Right kidney (tissue), 9 donors: ENCODE results near the gene SLC66A3.

Source experiments
- DNase-seq: peaks from one replicate; pipeline ENCODE4 v3.0.0-alpha.2; 2016
- long read RNA-seq, 8 donors: transcript quantifications; one replicate each; lab custom pipeline, GENCODE V29; 2026

Gene SLC66A3
- long read RNA-seq, donor 1, transcript PQLC3-201 (7 exons, 1,830 nt): major isoform, 18 of 22 reads
- long read RNA-seq, donor 1, partial matches to known transcripts: 0 of 22 reads
- long read RNA-seq, donor 1, other reads (novel, unspliced or antisense): 0 of 22 reads
- long read RNA-seq, donor 2, partial matches to known transcripts: 0 of 8 reads
- long read RNA-seq, donor 2, other reads (novel, unspliced or antisense): 0 of 8 reads
- long read RNA-seq, donor 3, partial matches to known transcripts: 0 of 4 reads
- long read RNA-seq, donor 3, other reads (novel, unspliced or antisense): 0 of 4 reads
- long read RNA-seq, donor 4, transcript PQLC3-201 (7 exons, 1,830 nt): major isoform, 6 of 7 reads
- long read RNA-seq, donor 4, partial matches to known transcripts: 0 of 7 reads
- long read RNA-seq, donor 4, other reads (novel, unspliced or antisense): 0 of 7 reads
- long read RNA-seq, donor 5, transcript PQLC3-201 (7 exons, 1,830 nt): major isoform, 11 of 14 reads
- long read RNA-seq, donor 5, partial matches to known transcripts: 0 of 14 reads
- long read RNA-seq, donor 5, other reads (novel, unspliced or antisense): 0 of 14 reads
- long read RNA-seq, donor 6, transcript PQLC3-201 (7 exons, 1,830 nt): major isoform, 9 of 17 reads
- long read RNA-seq, donor 6, partial matches to known transcripts: 6 of 17 reads
- long read RNA-seq, donor 6, other reads (novel, unspliced or antisense): 0 of 17 reads
- long read RNA-seq, donor 7, transcript PQLC3-201 (7 exons, 1,830 nt): major isoform, 13 of 21 reads
- long read RNA-seq, donor 7, partial matches to known transcripts: 6 of 21 reads
- long read RNA-seq, donor 7, other reads (novel, unspliced or antisense): 0 of 21 reads
- long read RNA-seq, donor 8, transcript PQLC3-201 (7 exons, 1,830 nt): major isoform, 5 of 7 reads
- long read RNA-seq, donor 8, partial matches to known transcripts: 0 of 7 reads
- long read RNA-seq, donor 8, other reads (novel, unspliced or antisense): 0 of 7 reads

DNA sequence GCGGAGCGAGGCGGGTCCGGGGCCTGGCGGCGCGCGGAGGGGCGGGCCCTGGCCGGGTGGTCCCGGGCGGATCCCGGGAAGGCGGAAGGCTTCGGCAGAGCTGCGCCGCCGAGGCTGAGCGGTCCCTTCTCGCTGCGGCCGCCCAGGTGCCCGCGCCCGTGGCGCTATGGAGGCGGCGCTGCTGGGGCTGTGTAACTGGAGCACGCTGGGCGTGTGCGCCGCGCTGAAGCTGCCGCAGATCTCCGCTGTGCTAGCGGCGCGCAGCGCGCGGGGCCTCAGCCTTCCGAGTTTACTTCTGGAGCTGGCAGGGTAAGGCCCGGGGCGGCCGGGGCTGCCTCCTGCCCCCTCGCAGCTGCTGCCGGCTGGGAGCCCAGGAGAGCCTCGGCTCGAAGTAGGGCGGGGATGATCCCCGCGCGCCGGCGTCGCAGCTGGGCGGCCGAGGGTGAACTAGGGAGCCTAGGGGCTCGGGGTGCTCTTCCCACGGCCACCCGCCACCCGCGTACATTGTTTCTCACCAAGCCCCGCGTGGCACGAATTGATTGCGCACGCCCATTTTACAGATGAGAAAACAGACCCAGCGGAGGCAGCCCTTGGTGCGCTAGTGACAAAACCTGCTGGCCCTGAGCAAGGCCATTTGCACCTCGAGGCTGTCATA lies at the start of gene SLC66A3:
Gene SLC66A3 (plus strand): TSS at position 87 of the 655 bp plus-strand sequence. CDS start 80 bp downstream, at position 167.
- DNase-seq: peak; percentile 95

DNA sequence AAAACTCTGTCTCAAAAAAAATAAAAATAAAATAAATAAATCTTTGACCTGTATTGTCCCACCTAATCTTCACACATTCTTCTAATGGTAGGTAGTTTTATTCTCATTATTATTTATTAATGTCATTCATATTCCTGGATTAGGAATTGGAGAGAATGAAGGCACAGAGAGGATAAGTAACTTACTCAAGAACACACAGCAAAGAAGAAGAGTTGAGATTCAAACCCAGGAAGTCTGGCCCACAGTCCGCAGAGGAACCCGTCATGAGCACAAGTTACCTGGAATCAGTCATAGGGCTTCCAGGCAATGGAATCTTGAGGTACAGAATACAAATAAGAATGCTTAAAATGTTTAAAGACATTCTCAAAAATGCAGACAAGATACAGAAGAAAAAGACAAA lies 46.3 kb upstream of the SLC66A3 start:
- no peak for DNase-seq

DNA sequence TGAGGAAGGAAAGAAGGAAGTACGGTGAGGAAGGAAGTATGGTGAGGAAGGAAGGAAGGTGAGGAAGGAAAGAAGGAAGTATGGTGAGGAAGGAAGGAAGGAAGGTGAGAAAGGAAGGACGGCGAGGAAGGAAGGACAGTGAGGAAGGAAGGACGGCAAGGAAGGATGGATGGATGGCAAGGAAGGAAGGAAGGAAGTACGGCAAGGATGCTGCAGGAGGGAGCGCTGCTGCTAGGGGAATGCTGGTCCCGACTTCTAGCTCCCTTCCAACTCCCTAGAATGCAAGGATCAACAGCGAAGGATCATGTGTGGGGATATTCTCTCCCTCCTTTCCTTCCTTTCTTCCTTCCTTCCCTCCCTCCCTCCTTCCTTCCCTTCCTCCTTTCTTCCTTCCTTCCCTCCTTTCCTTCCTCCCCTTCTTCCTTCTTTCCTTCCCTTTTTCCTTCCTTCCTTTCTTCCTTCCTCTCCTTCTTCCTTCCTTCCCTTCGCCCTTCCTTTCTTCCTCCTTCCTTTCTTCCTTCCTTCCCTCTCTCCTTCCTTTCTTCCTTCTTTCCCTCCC lies 42.3 kb upstream of the SLC66A3 start:
- DNase-seq: no peak

DNA sequence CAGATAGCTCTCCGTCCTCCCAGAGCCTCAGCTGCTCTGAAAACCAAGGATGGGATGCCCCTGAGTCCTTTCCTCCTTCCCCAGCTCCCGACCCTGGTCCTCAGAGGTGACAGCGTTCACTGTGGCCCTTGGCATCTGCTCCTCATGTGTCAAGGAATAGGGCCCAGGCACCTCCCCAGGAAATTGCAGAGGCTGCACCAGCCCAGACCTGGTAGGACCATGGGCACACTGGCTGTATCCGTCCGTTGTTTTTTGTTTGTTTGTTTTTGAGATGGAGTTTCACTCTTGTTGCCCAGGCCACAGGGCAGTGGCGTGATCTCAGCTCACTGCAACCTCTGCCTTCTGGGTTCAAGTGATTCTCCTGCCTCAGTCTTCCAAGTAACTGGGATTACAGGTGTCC lies 37.5 kb upstream of the SLC66A3 start:
- no peak for DNase-seq

DNA sequence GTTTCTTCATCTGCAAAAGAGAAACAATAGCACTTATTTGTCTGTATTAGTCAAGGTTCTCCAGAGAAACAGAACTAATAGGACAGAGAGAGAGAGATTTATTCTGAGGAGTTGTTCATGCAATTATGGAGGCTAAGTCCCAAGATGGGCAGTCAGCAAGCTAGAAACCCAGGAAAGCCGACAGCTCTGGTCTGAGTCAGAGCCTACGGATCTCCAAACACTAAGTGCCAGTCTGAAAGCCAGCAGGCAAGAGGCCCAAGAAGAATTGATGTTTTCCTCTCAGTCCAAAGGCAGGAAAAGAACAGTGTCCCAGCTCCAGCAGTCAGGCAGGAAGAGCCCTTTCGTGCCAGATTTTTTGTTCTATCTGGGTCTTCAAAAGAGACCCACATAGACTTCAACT lies 36.5 kb upstream of the SLC66A3 start:
- no peak for DNase-seq

DNA sequence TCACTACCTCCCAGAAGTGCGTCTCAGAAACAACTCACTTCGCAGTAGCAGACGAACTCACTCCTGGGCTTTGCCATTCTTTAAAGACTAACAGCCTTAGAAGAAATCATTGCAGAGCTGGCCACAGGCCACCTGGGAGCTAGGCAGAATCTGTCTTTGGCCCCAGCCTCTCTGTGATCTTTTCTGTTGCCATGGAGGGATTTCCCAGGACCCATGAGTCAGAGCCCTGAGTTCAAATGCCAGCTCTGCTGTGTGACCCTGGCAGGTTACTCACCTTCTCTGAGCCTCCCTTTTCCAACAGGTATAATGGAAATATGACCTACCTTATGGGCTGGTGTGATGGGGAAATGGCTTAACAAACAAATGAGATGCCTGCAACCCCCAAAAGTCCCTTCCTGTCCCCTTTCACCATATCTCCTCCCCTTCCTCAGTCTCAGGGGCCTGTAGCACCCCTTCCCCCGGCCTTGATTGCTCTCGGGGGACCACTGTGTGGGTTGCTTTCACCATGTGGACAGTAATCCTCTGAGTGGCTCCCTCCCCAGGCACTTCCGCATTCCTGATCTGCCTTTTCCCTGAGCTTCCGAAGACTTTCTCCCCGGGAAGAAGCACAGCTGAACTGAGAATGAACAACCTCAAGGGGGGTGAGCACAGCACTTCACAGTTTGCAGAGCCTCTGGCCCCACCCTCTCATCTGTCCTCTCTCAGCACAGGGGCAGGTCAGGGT lies 34.0 kb upstream of the SLC66A3 start:
- DNase-seq: no peak

DNA sequence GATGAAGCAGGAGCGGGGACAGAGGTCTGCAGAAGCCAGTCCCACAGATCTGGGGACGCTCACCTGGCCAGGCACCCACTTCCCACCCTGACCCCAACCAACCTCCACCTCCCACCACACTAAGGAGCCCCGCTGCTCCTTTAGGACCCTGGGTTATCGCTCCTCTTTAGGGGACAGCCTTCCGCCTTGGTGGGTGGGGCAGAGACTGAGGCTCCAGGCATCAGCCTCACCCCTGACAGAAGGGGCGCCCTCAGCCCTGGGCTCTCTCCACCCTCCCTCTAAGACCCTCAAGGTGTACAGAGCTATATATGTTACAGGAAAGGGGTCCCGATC lies 33.5 kb upstream of the SLC66A3 start:
- DNase-seq: no peak

DNA sequence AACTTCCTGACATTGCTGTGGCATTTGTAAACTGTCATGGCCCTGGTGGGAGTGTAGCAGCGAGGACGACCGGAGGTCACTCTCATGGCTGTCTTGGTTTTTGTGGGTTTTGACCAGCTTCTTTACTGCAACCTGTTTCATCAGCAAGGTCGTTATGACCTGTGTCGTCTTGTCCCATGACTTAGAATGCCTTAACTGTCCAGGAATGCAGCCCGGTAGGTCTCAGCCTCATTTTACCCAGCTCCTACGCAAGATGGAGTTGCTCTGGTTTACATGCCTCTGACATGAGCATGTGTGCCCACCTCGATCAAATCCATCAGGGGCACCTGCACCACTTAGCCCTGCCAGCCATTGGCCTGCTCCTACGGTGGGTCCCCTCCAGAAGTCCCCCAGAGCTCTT lies 32.9 kb upstream of the SLC66A3 start:
- no peak for DNase-seq

DNA sequence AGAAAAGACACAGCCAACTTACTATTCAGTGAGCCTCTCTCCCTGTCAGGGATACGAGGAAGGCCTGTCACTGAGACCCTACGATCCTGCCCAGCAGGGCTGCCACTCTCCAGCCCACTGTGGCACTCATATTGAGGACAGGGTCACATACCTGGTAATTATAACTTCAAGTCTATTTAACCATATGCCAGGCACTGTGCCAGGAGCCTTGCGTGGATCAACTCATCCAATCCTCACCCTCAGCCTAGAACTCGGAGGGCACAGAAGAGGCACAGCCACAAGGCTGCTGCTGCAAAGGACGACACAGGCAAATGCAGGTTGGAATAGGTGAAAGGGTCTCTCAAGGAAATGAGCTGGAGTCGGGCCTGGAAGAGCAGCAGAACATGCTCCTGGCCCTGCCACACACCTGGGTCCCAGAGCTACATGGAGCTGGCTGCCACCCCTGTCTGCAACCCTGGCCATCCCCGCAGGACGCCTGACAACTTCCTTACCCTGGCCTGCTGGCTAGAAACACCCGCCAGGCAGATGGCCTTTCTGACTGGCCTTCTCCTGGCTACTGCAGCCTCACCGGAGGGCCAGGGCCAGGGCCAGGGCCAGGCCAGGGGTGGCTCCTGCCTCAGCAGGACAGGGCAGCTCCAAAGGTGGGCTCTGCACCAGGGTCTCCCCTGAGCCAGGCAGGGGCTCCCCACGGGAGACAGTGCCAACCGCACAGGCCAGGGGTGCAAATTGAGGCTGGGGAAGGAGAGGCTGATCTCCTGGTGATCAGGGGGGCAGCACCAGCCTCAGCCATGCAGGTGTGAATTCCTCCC lies 32.1 kb upstream of the SLC66A3 start:
- no peak for DNase-seq

DNA sequence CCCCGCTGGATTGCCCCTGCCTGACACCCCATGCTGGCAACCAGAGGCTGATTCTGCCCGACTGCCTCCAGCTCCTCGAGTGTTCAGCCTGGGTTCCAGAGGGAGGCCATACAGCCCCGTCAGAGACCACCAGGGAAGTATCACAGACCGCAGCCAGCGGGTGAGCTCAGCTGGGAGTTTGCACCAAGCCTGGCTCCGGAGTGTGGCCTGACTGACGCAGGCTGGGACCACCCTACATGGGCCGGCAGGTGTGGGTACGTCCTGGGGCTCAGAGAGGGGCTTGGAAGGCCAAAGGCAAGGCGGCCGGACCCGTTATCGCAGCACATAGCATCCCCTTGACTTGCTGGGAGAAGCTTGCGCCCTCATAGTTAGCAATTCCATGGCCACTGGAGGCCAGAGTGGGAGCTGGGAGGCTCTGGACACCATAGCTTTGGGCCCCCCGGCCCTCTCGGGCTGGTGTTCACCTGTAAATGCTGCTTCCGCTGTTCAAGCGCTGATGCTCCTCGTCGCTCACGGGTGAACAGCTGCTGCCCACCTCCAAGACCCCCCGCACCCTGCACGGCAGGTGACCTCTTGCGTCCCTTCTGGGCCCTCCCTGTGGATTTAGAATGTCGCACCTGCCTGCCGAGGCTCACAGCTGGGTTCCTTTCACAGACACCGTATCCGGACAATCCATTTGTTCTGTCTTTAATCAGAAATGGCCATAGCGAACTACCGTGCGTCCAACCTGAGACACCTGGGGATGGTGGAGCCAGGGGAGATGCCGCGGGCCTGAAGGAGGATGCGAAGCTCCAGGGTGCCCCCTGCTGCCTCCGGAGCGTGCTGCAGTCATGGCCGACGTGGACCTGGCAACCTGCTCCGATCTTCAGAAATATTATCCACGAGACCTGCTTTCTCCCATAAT lies 31.2 kb upstream of the SLC66A3 start:
- peak; percentile 41 for DNase-seq

DNA sequence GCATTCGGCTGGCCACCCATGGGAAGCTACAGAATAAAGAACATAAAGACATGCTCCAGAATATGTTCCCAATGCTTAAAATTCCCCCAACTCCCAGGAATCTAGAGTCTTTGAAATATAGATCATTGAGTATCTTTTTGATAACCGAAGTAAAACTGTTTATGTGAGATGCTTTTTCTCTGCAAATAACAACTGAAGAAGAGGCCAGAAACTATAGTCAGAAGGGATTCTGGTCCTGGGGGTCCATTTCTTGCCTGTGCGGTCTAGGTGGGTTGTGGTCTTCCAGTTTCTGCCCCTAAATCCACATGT lies 30.6 kb upstream of the SLC66A3 start:
- no peak for DNase-seq

DNA sequence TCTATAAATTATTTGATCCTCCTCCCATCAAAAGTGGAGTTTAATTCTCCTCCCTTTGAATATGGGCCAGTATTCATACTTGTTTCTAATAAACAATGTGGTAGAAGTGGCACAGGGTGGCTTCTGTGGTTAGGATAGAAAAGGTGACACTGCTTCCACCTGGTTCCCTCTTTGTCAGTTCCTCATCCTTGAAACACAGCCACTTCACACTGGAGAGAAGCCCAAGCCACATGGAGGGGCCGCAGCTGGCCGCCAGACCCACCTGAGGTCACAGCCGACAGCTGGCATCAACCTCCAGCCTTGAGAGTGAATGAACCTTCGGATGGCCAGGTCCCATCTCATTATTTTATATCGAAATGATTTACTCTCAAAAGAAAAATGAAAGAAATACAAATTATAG lies 27.5 kb upstream of the SLC66A3 start:
- DNase-seq: no peak

DNA sequence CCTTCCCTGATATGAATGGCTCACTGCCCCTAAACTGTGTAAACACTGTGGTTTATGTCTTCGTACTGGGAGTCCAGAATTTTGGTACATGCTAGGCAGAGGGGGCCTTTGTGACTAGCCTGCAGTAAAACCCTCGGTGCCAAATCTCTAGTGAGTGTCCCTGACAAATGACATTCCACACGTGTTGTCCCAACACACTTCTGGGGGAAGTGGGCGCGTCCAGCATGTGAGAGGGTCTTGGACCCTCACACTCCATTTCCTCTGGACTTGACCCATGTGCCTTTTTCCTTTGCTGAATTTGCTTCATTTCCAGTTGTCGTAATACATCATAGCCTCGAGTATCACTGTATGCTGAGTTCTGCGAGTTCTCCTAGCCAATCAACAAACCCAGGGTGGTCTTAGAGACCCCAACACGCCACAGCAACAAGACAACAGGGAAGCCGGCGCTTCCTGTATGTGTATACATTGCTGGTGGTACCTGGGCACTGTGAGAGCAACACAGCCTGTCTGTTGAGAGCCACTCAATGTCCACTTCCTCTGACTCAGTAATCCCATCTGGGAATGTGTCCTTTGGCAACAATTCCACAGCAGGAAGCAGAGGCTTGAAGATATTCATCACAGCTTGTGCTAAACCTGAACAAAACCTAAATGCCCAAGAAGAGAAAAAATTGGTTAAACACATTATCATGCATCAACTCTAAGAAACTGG lies 26.9 kb upstream of the SLC66A3 start:
- no peak for DNase-seq

DNA sequence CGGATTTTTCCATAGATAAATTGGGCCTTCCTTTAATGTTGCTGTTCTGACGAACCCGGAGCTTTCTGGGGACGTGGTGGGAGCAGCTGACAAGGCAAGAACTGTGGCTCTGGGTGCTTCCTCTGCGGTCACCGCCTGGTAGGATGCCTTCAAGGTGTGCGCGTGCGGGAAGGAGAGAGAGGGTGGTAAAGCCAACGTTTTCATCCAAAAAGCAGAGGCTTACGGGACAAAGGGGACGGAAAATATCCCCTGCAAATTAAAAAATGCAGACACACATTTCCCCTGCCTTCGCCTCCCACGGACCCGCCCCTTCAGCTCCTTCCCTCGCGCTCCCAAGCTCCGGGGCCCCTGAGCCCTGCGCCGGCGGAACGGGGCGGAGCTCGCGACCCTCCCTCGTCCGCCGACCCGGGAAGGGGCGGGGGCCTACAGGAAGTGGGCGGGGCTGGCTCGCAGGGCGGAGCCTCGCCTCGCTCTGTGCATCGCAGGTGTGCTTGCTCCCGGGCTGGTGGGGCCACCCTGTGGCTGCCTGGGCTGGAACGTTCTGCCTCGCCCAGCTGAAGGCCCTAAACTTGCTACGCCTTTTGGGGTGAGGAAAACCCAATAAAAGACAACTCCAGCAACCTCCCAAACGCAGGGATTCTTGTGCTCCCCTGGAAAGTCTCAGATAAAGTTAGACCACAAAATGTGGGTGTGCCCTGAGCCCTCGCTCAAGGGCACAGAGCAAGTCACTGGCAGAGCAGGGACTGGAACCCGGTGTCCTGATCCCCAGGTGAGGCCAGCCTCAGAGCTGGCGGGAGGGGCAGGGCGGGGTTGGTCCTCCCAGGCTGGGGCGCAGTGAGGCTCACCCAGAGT lies 25.4 kb upstream of the SLC66A3 start:
- DNase-seq: peak; percentile 81

DNA sequence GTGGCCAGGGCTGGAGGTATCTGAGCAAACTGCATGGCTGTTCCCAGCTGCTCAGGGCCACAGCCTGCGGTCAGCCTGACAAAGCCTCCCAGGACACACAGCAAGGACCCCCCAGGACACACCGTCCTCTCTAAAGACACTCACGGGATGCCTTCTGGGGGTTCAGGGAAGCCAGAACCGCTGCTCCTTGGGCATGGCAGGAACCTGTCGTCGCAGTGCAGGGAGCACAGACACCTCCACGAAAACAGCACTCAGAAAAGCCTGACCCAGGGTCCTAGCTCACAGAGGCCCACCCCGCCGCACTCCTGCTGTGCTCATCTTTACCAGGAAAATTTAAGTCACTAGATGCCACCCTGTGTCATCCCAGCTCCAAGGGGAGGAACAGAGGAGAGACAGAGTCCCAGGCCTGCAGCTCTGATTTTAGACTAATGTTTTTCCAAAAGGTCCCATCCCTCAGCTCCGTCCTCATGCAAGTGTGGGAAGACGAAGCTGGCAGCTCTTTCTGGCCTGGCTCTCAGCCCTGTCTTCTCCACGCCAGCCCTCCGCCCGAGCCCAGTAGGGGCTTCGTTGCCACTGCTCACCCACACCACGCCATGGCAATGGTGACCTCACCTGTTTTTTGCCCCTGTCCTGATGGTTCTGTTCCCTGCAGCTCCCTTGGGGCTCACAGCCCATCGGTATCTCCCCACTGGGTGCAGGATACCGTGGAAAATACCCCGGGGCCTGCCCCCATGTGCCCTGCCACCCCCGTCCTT lies 23.9 kb upstream of the SLC66A3 start:
- DNase-seq: no peak

DNA sequence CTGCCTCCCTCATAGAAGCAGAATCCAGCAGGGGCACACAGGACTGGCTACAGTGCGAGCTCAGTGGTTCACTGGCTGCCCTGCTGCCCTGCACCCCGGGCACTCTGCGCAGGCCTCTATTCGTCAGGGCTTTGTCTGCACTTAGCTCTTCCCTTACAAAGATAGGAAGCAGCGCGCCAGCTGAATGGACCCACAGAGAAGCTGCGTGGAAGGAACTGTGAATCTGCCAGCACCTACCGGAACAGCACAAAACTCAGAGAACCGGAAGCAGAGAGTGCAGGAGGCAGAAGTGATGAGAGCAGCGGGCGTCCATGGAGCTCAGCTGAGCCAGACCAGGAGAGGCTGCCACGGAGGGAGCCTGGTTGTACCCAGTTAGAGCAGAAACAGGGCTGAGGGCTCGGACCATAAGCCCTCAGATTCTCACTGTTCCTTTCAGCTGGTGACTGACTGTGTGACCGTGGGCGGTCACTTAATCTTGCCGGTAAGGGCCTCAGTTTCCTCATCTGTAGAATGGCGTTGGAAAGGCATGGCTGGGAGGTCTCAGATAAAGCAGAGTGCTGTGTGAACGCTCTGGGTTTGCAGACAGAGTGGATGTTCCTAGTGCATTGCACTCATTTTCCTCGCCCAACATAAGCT lies 23.1 kb upstream of the SLC66A3 start:
- no peak for DNase-seq
